ENCODE results near the gene RAPGEF3. TPM values are rescaled to one million over a fixed set of nuclear protein-coding genes. Genes with fewer than 3 reads are reported as not detected.

RAPGEF3 gene
- total RNA-seq, 2 donors from 2014 or later = 11.4 to 19.6 TPM

DNA sequence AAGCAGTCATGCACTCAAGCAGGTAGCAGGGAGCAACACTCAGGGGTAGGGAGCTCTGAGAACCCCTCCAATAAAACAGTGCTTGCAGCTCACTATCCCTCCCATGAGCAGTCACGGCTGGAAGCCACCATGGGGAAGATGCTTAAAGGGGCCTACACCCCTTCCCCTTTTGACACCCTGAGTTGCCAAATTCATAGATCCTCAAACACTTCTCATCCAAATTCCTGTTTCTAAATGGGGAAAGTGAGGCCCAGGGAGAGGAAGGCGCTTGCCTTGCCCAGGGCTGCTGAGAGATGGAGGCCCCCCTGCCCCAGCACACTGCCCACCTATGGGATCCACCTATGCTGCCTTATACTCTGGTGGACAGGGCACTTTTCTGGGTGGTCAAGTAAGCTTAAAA, 26.2 kb downstream of the RAPGEF3 start:
- no peaks in the 10 kb centered on the region for H3K9me3 ChIP-seq (ENCODE audit: control insufficient read depth, low read length)
- Mint-ChIP-seq H3K27me3 (ENCODE audit: insufficient read depth) (peaks cover 8% of the 10 kb centered on the region), H3K9me3 (no peaks in the 10 kb centered on the region), H3K4me3 (no peak overlapping the region), H3K4me1 (peaks cover 10% of the 10 kb centered on the region), H3K27ac (no peak overlapping the region), H3K36me3 (ENCODE audit: low read depth) (no peaks in the 10 kb centered on the region)
- no peak overlapping the region for H3K27ac ChIP-seq (ENCODE audit: low read depth, low read length)
- no peaks in the 10 kb centered on the region for H3K27me3 ChIP-seq (ENCODE audit: control insufficient read depth, insufficient read depth, low read length, poor library complexity, severe bottlenecking)
- no peak overlapping the region for H3K4me3 ChIP-seq (ENCODE audit: low read length)
- H3K36me3 ChIP-seq (ENCODE audit: control insufficient read depth, insufficient read depth, low read length) = no peaks in the 10 kb centered on the region
- DNase-seq = no peak
- 83% methylated on average over 1 of the region's 2 CpGs; no CpG with 5 or more reads in 1 of the 2 experiments for WGBS, 2 experiments (ENCODE audit: insufficient coverage in 1 of 2, insufficient read length in 1 of 2)
- no peaks in the 10 kb centered on the region for H3K4me1 ChIP-seq (ENCODE audit: control insufficient read depth, insufficient read depth, low read length)
- TF ChIP-seq, protein P1, sequence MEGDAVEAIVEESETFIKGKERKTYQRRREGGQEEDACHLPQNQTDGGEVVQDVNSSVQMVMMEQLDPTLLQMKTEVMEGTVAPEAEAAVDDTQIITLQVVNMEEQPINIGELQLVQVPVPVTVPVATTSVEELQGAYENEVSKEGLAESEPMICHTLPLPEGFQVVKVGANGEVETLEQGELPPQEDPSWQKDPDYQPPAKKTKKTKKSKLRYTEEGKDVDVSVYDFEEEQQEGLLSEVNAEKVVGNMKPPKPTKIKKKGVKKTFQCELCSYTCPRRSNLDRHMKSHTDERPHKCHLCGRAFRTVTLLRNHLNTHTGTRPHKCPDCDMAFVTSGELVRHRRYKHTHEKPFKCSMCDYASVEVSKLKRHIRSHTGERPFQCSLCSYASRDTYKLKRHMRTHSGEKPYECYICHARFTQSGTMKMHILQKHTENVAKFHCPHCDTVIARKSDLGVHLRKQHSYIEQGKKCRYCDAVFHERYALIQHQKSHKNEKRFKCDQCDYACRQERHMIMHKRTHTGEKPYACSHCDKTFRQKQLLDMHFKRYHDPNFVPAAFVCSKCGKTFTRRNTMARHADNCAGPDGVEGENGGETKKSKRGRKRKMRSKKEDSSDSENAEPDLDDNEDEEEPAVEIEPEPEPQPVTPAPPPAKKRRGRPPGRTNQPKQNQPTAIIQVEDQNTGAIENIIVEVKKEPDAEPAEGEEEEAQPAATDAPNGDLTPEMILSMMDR (conservative IDR thresholded peaks at IDR 0.05) = no peak
- H3K9ac ChIP-seq (ENCODE audit: extremely low read depth, low read length, poor library complexity, severe bottlenecking) = no peak overlapping the region

DNA sequence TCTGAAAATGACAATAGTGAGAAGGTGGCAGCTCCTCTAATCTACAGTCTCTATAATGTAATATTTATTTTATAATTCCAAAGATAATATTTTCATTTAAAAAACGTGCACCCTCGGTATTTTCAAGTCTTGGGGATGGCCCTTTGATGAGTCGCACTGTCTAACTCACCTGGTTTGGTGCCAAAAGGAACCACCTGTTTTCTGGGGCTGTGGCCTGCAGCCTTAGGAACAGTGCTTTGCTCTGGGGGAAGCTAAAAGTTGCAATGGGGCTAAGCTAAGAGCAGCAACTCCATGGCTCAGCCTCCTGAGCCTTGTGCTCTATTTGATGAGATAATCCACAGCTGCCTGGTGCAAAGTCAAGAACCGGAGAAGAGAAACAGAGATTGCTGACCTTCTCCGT, 27.0 kb downstream of the RAPGEF3 start:
- H3K4me3 ChIP-seq (ENCODE audit: low read length) = no peak overlapping the region
- TF ChIP-seq, protein P1 (conservative IDR thresholded peaks at IDR 0.05) = no peak
- Mint-ChIP-seq H3K27ac (no peak overlapping the region), H3K36me3 (ENCODE audit: low read depth) (no peaks in the 10 kb centered on the region), H3K27me3 (ENCODE audit: insufficient read depth) (peaks cover 8% of the 10 kb centered on the region), H3K4me1 (peaks cover 10% of the 10 kb centered on the region), H3K9me3 (no peaks in the 10 kb centered on the region), H3K4me3 (no peak overlapping the region)
- no peaks in the 10 kb centered on the region for H3K9me3 ChIP-seq (ENCODE audit: control insufficient read depth, low read length)
- 93 to 95% methylated on average over 5 of the region's 5 CpGs for WGBS, 2 experiments (ENCODE audit: insufficient coverage in 1 of 2, insufficient read length in 1 of 2)
- no peak overlapping the region for H3K9ac ChIP-seq (ENCODE audit: extremely low read depth, low read length, poor library complexity, severe bottlenecking)
- H3K36me3 ChIP-seq (ENCODE audit: control insufficient read depth, insufficient read depth, low read length) = no peaks in the 10 kb centered on the region
- no peak overlapping the region for H3K27ac ChIP-seq (ENCODE audit: low read depth, low read length)
- DNase-seq = no peak
- H3K27me3 ChIP-seq (ENCODE audit: control insufficient read depth, insufficient read depth, low read length, poor library complexity, severe bottlenecking) = no peaks in the 10 kb centered on the region
- H3K4me1 ChIP-seq (ENCODE audit: control insufficient read depth, insufficient read depth, low read length) = no peaks in the 10 kb centered on the region

DNA sequence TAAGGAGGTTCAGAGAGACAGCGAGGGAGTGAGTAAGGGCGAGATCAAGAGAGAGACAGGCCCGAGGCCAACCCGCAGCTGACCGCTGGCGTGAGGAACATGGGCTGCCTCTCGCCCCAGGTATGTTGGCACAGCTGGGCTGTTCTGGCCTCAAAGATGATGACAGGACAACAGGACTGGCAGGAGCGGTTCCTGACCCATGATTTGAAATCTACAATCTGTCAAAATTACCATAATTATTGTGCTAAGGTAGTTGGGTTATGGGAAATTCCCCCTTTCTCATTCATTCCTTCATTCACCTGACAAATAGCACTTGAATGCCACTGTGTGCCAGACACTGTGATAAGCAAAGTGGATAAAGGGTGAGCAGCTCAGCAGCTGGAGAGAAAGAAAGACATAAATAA, 28.3 kb downstream of the RAPGEF3 start:
- no peak overlapping the region for H3K4me3 Mint-ChIP-seq
- no peak overlapping the region for H3K4me3 ChIP-seq (ENCODE audit: low read length)
- WGBS, 2 experiments (ENCODE audit: insufficient coverage in 1 of 2, insufficient read length in 1 of 2) = 93 to 96% methylated on average over 7 of the region's 8 CpGs
- H3K4me1 ChIP-seq (ENCODE audit: control insufficient read depth, insufficient read depth, low read length) = no peaks in the 10 kb centered on the region
- no peaks in the 10 kb centered on the region for H3K27me3 ChIP-seq (ENCODE audit: control insufficient read depth, insufficient read depth, low read length, poor library complexity, severe bottlenecking)
- TF ChIP-seq, protein P1 (conservative IDR thresholded peaks at IDR 0.05) = no peak
- H3K4me1 Mint-ChIP-seq = peaks cover 10% of the 10 kb centered on the region
- H3K27ac ChIP-seq (ENCODE audit: low read depth, low read length) = no peak overlapping the region
- H3K36me3 ChIP-seq (ENCODE audit: control insufficient read depth, insufficient read depth, low read length) = no peaks in the 10 kb centered on the region
- H3K27me3 Mint-ChIP-seq (ENCODE audit: insufficient read depth) = peaks cover 8% of the 10 kb centered on the region
- no peak overlapping the region for H3K9ac ChIP-seq (ENCODE audit: extremely low read depth, low read length, poor library complexity, severe bottlenecking)
- H3K9me3 ChIP-seq (ENCODE audit: control insufficient read depth, low read length) = no peaks in the 10 kb centered on the region
- H3K9me3 Mint-ChIP-seq = no peaks in the 10 kb centered on the region
- no peak overlapping the region for H3K27ac Mint-ChIP-seq
- DNase-seq = no peak
- H3K36me3 Mint-ChIP-seq (ENCODE audit: low read depth) = no peaks in the 10 kb centered on the region

Measured in endodermal cell (in vitro differentiated cells).